GM12878 (cell line): ENCODE measurements around the gene DNAH3. TPM values are rescaled to one million over a fixed set of nuclear protein-coding genes. Genes with fewer than 3 reads are reported as not detected.

Experiments used
- ATAC-seq: fragments of 200-7000 bp; cut with Tn5 transposase; 3 replicates; pipeline ENCODE4 v1.9.1; 2020; ENCODE audit warnings: mild to moderate bottlenecking, moderate library complexity
- BruUV-seq: library from RNA; stranded (reverse); fragments of 400-500 nt; replicated peaks from 2 replicates; lab custom pipeline; 2021; lab: Mats Ljungman, UMichigan
- CTCF ChIA-PET: fragments of 300-600 bp; sonication (Branson Sonifier 250); formaldehyde crosslinking; extraction: SDS; loops from one replicate; lab custom pipeline; 2021; ENCODE audit warnings: inconsistent platforms; lab: Yijun Ruan, JAX
- POLR2A ChIA-PET: fragments of 350-600 bp; formaldehyde crosslinking; extraction: SDS; loops from one replicate; lab custom pipeline; 2021; ENCODE audit warnings: inconsistent platforms; lab: Charles Lee
- RAD21 ChIA-PET: fragments of 300-600 bp; sonication (Branson Sonifier 250); formaldehyde crosslinking; loops from one replicate; lab custom pipeline; 2023; ENCODE audit warnings: antibody characterized with exemption; ENCODE audit not compliant: unreplicated experiment; lab: Charles Lee
- SMC1A ChIA-PET: fragments of 300-600 bp; sonication (Branson Sonifier 250); formaldehyde crosslinking; loops from one replicate; lab custom pipeline; 2023; ENCODE audit not compliant: unreplicated experiment, uncharacterized antibody; lab: Charles Lee
- DNase-seq: peaks from one replicate; pipeline ENCODE4 v3.0.0-alpha.2; 2011; ENCODE audit warnings: low read depth, low spot score
- FAIRE-seq: peaks from 3 replicates; lab custom pipeline; 2011; peaks lifted over from hg19 to GRCh38; lab: Jason Lieb, UNC
- H2AFZ ChIP-seq: 2 replicates; pipeline ENCODE4 v1.6.0; 2011; ENCODE audit warnings: low read depth, low read length, control low read depth; ENCODE audit not compliant: control insufficient read depth
- H3K27ac ChIP-seq: 2 replicates; pipeline ENCODE4 v1.5.1; 2011; ENCODE audit warnings: control low read depth; ENCODE audit not compliant: control insufficient read depth, insufficient read depth
- H3K27me3 ChIP-seq, 2 experiments: replicated peaks in 1 of 2; 2 replicates each; pipeline versions ENCODE4 v1.6.0 to v1.6.1; 2011; ENCODE audit warnings: low read length in 1 of 2; ENCODE audit not compliant: control insufficient read depth in 2 of 2, insufficient read depth in 2 of 2
- H3K36me3 ChIP-seq, 2 experiments: 2 replicates each; pipeline ENCODE4 v1.5.1; 2011; ENCODE audit warnings: low read length in 1 of 2; ENCODE audit not compliant: control insufficient read depth in 2 of 2, insufficient read depth in 2 of 2
- H3K4me1 ChIP-seq: 2 replicates; pipeline ENCODE4 v1.6.1; 2011; ENCODE audit warnings: mild to moderate bottlenecking, low read length, moderate library complexity, mixed read lengths; ENCODE audit not compliant: control insufficient read depth, insufficient read depth
- H3K4me2 ChIP-seq: 2 replicates; pipeline ENCODE4 v1.6.0; 2011; ENCODE audit warnings: control low read depth; ENCODE audit not compliant: control insufficient read depth, insufficient read depth
- H3K4me3 ChIP-seq: fragments of 200-600 bp; sonication (generic); 2 replicates; pipeline ENCODE4 v1.5.1; 2016
- H3K79me2 ChIP-seq: 2 replicates; pipeline ENCODE4 v1.6.0; 2011; ENCODE audit warnings: low read length; ENCODE audit not compliant: control insufficient read depth, insufficient read depth
- H3K9ac ChIP-seq: 2 replicates; pipeline ENCODE4 v1.8.0; 2011; ENCODE audit warnings: low read length, control low read depth, mixed read lengths; ENCODE audit not compliant: control insufficient read depth, insufficient read depth
- H3K9me3 ChIP-seq: replicated peaks from 3 replicates; pipeline ENCODE4 v1.5.1; 2011; ENCODE audit warnings: mild to moderate bottlenecking, low read length; ENCODE audit not compliant: control insufficient read depth, insufficient read depth
- H4K20me1 ChIP-seq: 2 replicates; pipeline ENCODE4 v1.6.0; 2011; ENCODE audit not compliant: control insufficient read depth, insufficient read depth
- BCL11A ChIP-seq: IDR thresholded peaks from 2 replicates; pipeline ENCODE4 v1.6.1; 2011; ENCODE audit warnings: low read depth, low read length
- CBFB ChIP-seq: IDR thresholded peaks from 2 replicates; pipeline ENCODE4 v1.6.1; 2016; ENCODE audit warnings: antibody characterized with exemption, low read depth
- EZH2 ChIP-seq: IDR thresholded peaks from 2 replicates; pipeline ENCODE4 v1.6.1; 2012; ENCODE audit warnings: low read depth, mild to moderate bottlenecking, control low read depth, inconsistent platforms, low read length, borderline replicate concordance; ENCODE audit not compliant: control insufficient read depth
- HDAC2 ChIP-seq: fragments of 200-600 bp; sonication (generic); IDR thresholded peaks from 2 replicates; pipeline ENCODE4 v1.6.1; 2017
- IKZF2 ChIP-seq, 2 experiments: fragments of 450-650 bp; IDR thresholded peaks; 2 replicates each; pipeline ENCODE4 v1.6.1; 2017; ENCODE audit warnings: mild to moderate bottlenecking in 2 of 2, moderate library complexity in 2 of 2
- NR2F1 ChIP-seq: fragments of 450-650 bp; conservative IDR thresholded peaks from 2 replicates; pipeline ENCODE4 v1.6.1; 2017; ENCODE audit warnings: mild to moderate bottlenecking
- PAX5 ChIP-seq: IDR thresholded peaks from 2 replicates; pipeline ENCODE4 v1.6.1; 2011; ENCODE audit warnings: low read depth, low read length, borderline replicate concordance
- RAD51 ChIP-seq: fragments of 450-650 bp; IDR thresholded peaks from 2 replicates; pipeline ENCODE4 v1.6.1; 2016; ENCODE audit warnings: moderate library complexity, mild to moderate bottlenecking, inconsistent platforms
- RCOR1 ChIP-seq: conservative IDR thresholded peaks from 2 replicates; pipeline ENCODE4 v1.6.1; 2012; ENCODE audit warnings: low read depth, low read length, improper control_type of control experiment
- SPI1 ChIP-seq: IDR thresholded peaks from 2 replicates; pipeline ENCODE4 v1.6.1; 2011; ENCODE audit warnings: low read depth, mild to moderate bottlenecking, low read length, moderate library complexity, borderline replicate concordance; ENCODE audit not compliant: insufficient read depth
- SRF ChIP-seq, 2 experiments: IDR thresholded peaks; 2 replicates each; pipeline ENCODE4 v1.6.1; 2011; ENCODE audit warnings: low read depth in 2 of 2, low read length in 2 of 2, mild to moderate bottlenecking in 1 of 2, moderate library complexity in 1 of 2
- SUZ12 ChIP-seq: fragments of 200-600 bp; sonication (generic); IDR thresholded peaks from one replicate; pipeline ENCODE4 v1.6.1; 2018; ENCODE audit warnings: antibody characterized with exemption, mild to moderate bottlenecking; ENCODE audit not compliant: unreplicated experiment
- TAF1 ChIP-seq: IDR thresholded peaks from 2 replicates; pipeline ENCODE4 v1.6.1; 2011; ENCODE audit warnings: mild to moderate bottlenecking, low read depth, low read length, borderline replicate concordance
- ZBTB40 ChIP-seq: fragments of 450-650 bp; IDR thresholded peaks from 2 replicates; pipeline ENCODE4 v1.6.1; 2016; ENCODE audit warnings: mild to moderate bottlenecking, moderate library complexity, borderline replicate concordance
- WGBS: methylation state at CpG from one replicate; pipeline ENCODE4 v1.1.6; 2016; ENCODE audit warnings: low lambda C conversion rate; ENCODE audit not compliant: insufficient replicate concordance, insufficient coverage; ENCODE audit errors: missing lambda C conversion rate; 5-methylcytosine and 5-hydroxymethylcytosine counted together
- in situ Hi-C: fragments of 300-500 bp; cut with MboI; formaldehyde crosslinking; loops from 9 replicates; pipeline ENCODE4 v1.14.3; 2018; ENCODE audit warnings: mixed read lengths
- intact Hi-C: fragments of 100-400 bp; cut with micrococcal nuclease; formaldehyde crosslinking; loops from one replicate; pipeline ENCODE4 v1.14.2; 2022; ENCODE audit not compliant: unreplicated experiment
- polyA plus RNA-seq, 11 experiments: library from polyadenylated mRNA; depleted of rRNA in 4 of 11; unstranded in 6 of 11; stranded (reverse) in 5 of 11; fragments of >200 nt; fragmentation: Nextera tagmentation in 4 of 11; fragmentation: Illumina TruSeq in 1 of 11; extraction: Ambion mirVana in 4 of 11; extraction: Trizol in 1 of 11; gene quantifications; 1 replicate in 1 of 11; 2 replicates in 10 of 11; pipeline versions ENCODE4 v1.2.1 to v1.2.3, GENCODE V29; 2011 to 2016; ENCODE audit warnings: inconsistent platforms in 2 of 11, missing spikeins in 2 of 11, low read depth in 1 of 11
- total RNA-seq, 4 experiments: library from RNA; depleted of rRNA in 3 of 4; stranded (reverse); fragments of >200 nt in 3 of 4; fragmentation: Illumina TruSeq in 1 of 4; extraction: Trizol in 1 of 4; gene quantifications; 2 replicates each; pipeline versions ENCODE4 v1.2.1 to v1.2.3, GENCODE V29; 2013 to 2021
- TF ChIP-seq, protein P1 (sequence below): fragments of 450-650 bp; formaldehyde crosslinking; IDR thresholded peaks from 2 replicates; pipeline ENCODE4 v1.4.0; 2022; ENCODE audit warnings: mild to moderate bottlenecking, moderate library complexity
- TF ChIP-seq, protein P2 (sequence below): IDR thresholded peaks from 2 replicates; pipeline ENCODE4 v1.6.1; 2011; ENCODE audit warnings: low read depth, low read length, improper control_type of control experiment, borderline replicate concordance

The DNAH3 gene
- total and polyA plus RNA-seq, 10 of the 15 experiments (the other 5 are each of a cell fraction or from before 2014, with no cell fraction given), result under 0.01 to 0.04 (median 0.04) TPM; not detected in 5

DNA sequence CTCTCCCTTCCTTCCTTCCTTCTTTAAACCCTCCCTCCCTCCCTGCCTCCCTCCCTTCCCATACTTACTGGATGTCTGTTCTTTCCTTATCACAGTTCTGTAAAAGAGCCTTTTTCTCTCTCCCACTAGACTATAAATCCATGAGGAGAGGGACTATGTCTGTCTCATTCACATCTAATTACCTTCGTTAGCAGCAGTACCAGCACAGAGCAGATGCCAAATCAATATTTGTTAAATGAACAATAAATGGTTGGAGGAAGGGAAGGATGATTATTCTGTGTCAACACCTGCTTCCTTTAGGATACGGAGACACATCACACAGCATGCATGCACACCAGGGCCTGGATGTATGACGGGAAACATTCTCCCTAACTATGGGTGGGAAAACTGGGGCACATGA, 94.2 kb downstream of the DNAH3 start:
- Histone ChIP-seq H3K27me3 (no peaks in the 10 kb centered on the region; a peak in 2 of 4 replicates), H3K79me2 (no peaks in the 10 kb centered on the region), H3K9me3 (no peaks in the 10 kb centered on the region), H3K4me1 (no peaks in the 10 kb centered on the region), H3K36me3 (no peaks in the 10 kb centered on the region), H2AFZ (no peak overlapping the region), H4K20me1 (no peaks in the 10 kb centered on the region), H3K4me2 (no peak overlapping the region), H3K4me3 (no peak overlapping the region), H3K9ac (no peak overlapping the region), H3K27ac (no peak overlapping the region)
- POLR2A ChIA-PET, result no interaction called here
- in situ Hi-C loops, result no loop called here
- intact Hi-C loops, result no loop called here
- RAD21 ChIA-PET, result no interaction called here
- DNase-seq (no peak), ATAC-seq (no peak), FAIRE-seq (no peak)
- CTCF ChIA-PET, result no interaction called here
- SMC1A ChIA-PET, result no interaction called here
- BruUV-seq, result no TSS peak
- 54% methylated on average over 3 of the region's 3 CpGs for WGBS
- no peak for TF ChIP-seq SUZ12
- TF ChIP-seq, protein P1, sequence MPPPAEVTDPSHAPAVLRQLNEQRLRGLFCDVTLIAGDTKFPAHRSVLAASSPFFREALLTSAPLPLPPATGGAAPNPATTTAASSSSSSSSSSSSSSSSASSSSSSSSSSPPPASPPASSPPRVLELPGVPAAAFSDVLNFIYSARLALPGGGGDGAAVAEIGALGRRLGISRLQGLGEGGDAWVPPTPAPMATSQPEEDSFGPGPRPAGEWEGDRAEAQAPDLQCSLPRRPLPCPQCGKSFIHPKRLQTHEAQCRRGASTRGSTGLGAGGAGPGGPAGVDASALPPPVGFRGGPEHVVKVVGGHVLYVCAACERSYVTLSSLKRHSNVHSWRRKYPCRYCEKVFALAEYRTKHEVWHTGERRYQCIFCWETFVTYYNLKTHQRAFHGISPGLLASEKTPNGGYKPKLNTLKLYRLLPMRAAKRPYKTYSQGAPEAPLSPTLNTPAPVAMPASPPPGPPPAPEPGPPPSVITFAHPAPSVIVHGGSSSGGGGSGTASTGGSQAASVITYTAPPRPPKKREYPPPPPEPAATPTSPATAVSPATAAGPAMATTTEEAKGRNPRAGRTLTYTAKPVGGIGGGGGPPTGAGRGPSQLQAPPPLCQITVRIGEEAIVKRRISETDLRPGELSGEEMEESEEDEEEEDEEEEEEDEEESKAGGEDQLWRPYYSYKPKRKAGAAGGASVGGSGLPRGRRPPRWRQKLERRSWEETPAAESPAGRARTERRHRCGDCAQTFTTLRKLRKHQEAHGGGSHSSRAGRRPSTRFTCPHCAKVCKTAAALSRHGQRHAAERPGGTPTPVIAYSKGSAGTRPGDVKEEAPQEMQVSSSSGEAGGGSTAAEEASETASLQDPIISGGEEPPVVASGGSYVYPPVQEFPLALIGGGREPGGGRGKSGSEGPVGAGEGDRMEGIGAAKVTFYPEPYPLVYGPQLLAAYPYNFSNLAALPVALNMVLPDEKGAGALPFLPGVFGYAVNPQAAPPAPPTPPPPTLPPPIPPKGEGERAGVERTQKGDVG (CRISPR knock-in tag), result no peak
- TF ChIP-seq RAD51, result no peak
- no peak for TF ChIP-seq IKZF2 (IDR thresholded peaks at IDR 0.05)
- TF ChIP-seq, protein P2, sequence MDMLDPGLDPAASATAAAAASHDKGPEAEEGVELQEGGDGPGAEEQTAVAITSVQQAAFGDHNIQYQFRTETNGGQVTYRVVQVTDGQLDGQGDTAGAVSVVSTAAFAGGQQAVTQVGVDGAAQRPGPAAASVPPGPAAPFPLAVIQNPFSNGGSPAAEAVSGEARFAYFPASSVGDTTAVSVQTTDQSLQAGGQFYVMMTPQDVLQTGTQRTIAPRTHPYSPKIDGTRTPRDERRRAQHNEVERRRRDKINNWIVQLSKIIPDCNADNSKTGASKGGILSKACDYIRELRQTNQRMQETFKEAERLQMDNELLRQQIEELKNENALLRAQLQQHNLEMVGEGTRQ, result no peak
- no peak for TF ChIP-seq EZH2
- no peak for TF ChIP-seq RCOR1
- TF ChIP-seq NR2F1, result no peak
- no peak for TF ChIP-seq HDAC2
- no peak for TF ChIP-seq SPI1
- TF ChIP-seq BCL11A, result no peak
- no peak for TF ChIP-seq CBFB
- no peak for TF ChIP-seq PAX5
- TF ChIP-seq SRF (IDR thresholded peaks at IDR 0.05; ENCODE audit: low read depth in 2 of 2, low read length in 2 of 2), result no peak
- TF ChIP-seq TAF1, result no peak
- TF ChIP-seq ZBTB40, result no peak
